DOHH2 (cell line): Measurements from ENCODE around the gene OR13J1.

Experiments used
- H3F3A ChIP-seq: fragments of 200-600 bp; sonication (generic), shearing (Covaris generic); 2 replicates; pipeline ENCODE4 v1.6.0; 2016; ENCODE audit warnings: antibody characterized with exemption, mild to moderate bottlenecking; ENCODE audit not compliant: control insufficient read depth, insufficient read depth
- H3K27ac ChIP-seq: fragments of 200-600 bp; sonication (generic); 2 replicates; pipeline ENCODE4 v1.5.1; 2014; ENCODE audit warnings: low read depth, mild to moderate bottlenecking, low read length, moderate library complexity
- H3K27me3 ChIP-seq: fragments of 200-600 bp; sonication (generic); 2 replicates; pipeline ENCODE4 v1.6.1; 2014; ENCODE audit warnings: mild to moderate bottlenecking, low read length, mixed read lengths; ENCODE audit not compliant: control insufficient read depth
- H3K36me3 ChIP-seq: fragments of 200-600 bp; sonication (generic); 2 replicates; pipeline ENCODE4 v1.6.1; 2014; ENCODE audit warnings: mild to moderate bottlenecking, low read length, moderate library complexity, mixed read lengths; ENCODE audit not compliant: control insufficient read depth
- H3K4me1 ChIP-seq: fragments of 200-600 bp; sonication (generic); 2 replicates; pipeline ENCODE4 v1.6.1; 2014; ENCODE audit warnings: mild to moderate bottlenecking, low read length, mixed read lengths; ENCODE audit not compliant: control insufficient read depth
- H3K4me2 ChIP-seq: fragments of 200-600 bp; sonication (generic); 2 replicates; pipeline ENCODE4 v1.6.0; 2014; ENCODE audit warnings: mild to moderate bottlenecking, low read length, moderate library complexity
- H3K4me3 ChIP-seq: fragments of 200-600 bp; sonication (generic); 2 replicates; pipeline ENCODE4 v1.5.1; 2014; ENCODE audit warnings: mild to moderate bottlenecking, low read length, mixed read lengths
- H3K79me2 ChIP-seq: fragments of 200-600 bp; sonication (generic); 2 replicates; pipeline ENCODE4 v1.6.1; 2014; ENCODE audit warnings: mild to moderate bottlenecking, low read length, mixed read lengths; ENCODE audit not compliant: control insufficient read depth
- H3K9me2 ChIP-seq: fragments of 200-600 bp; sonication (generic); replicated peaks from 2 replicates; pipeline ENCODE4 v1.6.1; 2014; ENCODE audit warnings: mild to moderate bottlenecking, low read length, mixed read lengths; ENCODE audit not compliant: control insufficient read depth
- H3K9me3 ChIP-seq: fragments of 200-600 bp; sonication (generic); 2 replicates; pipeline ENCODE4 v1.6.1; 2014; ENCODE audit warnings: antibody characterized with exemption, low read length, mixed read lengths; ENCODE audit not compliant: control insufficient read depth, insufficient read depth
- H4K20me1 ChIP-seq: fragments of 200-600 bp; sonication (generic); 2 replicates; pipeline ENCODE4 v1.6.0; 2014; ENCODE audit warnings: low read depth, mild to moderate bottlenecking, antibody characterized with exemption, low read length, moderate library complexity; ENCODE audit not compliant: control insufficient read depth, insufficient read depth
- EZH2phosphoT487 ChIP-seq: fragments of 200-600 bp; sonication (generic); IDR thresholded peaks from 2 replicates; pipeline ENCODE4 v1.6.1; 2017; ENCODE audit warnings: borderline replicate concordance, mild to moderate bottlenecking, antibody characterized with exemption, low read length, moderate library complexity, mixed read lengths
- TF ChIP-seq, protein P1 (sequence below): fragments of 200-600 bp; sonication (generic); IDR thresholded peaks from one replicate; pipeline ENCODE4 v1.5.1; 2014; ENCODE audit warnings: antibody characterized with exemption, mild to moderate bottlenecking, low read depth, low read length; ENCODE audit not compliant: poor library complexity, severe bottlenecking

The OR13J1 gene

DNA sequence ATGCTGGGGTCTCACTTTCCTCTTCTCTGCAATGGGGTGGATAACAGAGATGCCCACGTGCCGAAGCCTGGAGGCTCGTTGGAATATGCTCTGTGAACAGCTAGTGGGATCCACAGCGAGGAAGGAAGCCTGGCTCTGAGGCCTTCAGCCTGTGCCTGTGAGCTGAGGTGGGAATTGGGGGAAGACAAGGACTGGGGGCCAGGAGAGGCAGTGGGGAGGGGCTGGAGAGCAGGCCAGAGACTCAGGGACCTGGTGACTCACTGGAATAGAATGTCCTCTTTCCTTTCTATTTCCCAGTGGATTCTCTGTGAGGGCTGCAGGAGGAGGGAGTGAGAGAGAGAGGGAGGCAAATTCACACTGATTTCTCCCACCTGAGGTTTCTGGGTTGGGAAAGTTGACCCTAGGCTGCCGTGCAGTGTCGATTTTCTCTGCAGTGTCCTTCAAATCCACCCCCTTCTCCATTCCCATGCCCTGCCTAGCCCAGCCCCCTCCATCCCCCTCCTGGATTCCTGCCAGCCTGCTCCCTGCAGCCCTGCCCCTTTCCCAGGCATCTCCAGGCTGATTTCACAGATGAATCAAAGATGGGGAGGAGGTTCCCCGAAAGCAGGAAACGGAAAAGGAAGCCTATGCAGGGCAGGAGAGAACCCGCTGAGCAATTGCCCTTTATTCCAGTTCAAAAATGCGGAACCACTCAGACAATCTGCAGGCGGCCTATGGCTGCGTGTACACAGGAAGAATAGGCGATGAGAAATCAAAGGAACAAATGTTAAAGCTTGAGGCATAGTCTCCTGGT is 37.7 kb upstream of the OR13J1 start:
- Histone ChIP-seq H4K20me1 (no peaks in the 10 kb centered on the region), H3K4me2 (no peak overlapping the region), H3K4me1 (peaks cover 6% of the 10 kb centered on the region), H3K27ac (no peak overlapping the region), H3K36me3 (no peaks in the 10 kb centered on the region), H3F3A (no peaks in the 10 kb centered on the region), H3K79me2 (no peaks in the 10 kb centered on the region), H3K27me3 (peaks cover 21% of the 10 kb centered on the region), H3K4me3 (no peak overlapping the region), H3K9me2 (no peaks in the 10 kb centered on the region), H3K9me3 (no peaks in the 10 kb centered on the region)
- TF ChIP-seq, protein P1, sequence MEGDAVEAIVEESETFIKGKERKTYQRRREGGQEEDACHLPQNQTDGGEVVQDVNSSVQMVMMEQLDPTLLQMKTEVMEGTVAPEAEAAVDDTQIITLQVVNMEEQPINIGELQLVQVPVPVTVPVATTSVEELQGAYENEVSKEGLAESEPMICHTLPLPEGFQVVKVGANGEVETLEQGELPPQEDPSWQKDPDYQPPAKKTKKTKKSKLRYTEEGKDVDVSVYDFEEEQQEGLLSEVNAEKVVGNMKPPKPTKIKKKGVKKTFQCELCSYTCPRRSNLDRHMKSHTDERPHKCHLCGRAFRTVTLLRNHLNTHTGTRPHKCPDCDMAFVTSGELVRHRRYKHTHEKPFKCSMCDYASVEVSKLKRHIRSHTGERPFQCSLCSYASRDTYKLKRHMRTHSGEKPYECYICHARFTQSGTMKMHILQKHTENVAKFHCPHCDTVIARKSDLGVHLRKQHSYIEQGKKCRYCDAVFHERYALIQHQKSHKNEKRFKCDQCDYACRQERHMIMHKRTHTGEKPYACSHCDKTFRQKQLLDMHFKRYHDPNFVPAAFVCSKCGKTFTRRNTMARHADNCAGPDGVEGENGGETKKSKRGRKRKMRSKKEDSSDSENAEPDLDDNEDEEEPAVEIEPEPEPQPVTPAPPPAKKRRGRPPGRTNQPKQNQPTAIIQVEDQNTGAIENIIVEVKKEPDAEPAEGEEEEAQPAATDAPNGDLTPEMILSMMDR, result no peak
- TF ChIP-seq EZH2phosphoT487, result no peak

DNA sequence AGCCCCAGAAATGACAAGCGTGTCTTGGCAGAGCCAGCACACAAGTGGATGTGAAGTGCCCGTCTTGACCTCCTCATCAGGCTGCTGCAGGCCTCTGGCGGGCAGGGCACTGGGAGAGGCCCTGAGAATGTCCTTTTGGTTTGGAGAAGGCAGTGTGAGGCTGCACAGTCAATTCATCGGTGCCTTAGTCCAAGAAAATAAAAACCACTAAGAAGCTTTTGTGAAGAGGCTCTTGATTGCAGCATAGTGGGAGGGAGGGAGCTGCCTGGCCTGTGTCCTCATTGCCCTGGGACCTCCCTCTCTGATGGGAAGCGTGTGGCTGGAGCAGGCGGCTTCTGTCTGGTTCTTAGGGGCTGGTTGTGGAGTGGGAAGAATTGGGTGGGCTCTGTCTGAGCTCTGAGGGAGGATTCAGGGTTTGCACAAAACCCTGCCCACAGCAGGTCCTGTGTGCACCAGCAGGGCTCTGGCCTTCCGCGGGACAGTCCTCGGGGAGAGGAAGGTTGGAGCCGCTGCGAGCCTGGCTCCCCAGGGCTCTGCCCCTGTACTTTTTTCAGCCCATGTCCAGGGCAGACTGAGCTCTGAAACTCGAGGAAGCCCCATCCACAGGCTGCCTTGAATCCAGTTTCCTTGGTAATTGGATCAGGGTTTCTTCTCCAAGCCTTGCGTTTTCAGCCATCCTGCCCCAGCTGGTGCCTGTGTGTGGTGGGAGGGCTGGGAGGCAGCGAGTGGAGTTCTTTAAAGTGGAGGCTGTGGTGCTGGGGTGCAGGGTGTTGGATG is 36.9 kb upstream of the OR13J1 start:
- Histone ChIP-seq H3K79me2 (no peaks in the 10 kb centered on the region), H3K4me2 (no peak overlapping the region), H3F3A (no peaks in the 10 kb centered on the region), H3K27me3 (peaks cover 21% of the 10 kb centered on the region), H3K4me1 (peaks cover 6% of the 10 kb centered on the region), H4K20me1 (no peaks in the 10 kb centered on the region), H3K9me2 (no peaks in the 10 kb centered on the region), H3K36me3 (no peaks in the 10 kb centered on the region), H3K9me3 (no peaks in the 10 kb centered on the region), H3K27ac (no peak overlapping the region), H3K4me3 (no peak overlapping the region)
- no peak for TF ChIP-seq EZH2phosphoT487
- TF ChIP-seq, protein P1, result no peak

GRCh38 chr9:35905912-35906679 is 35.9 kb upstream of the OR13J1 start, which contains the start of gene HRCT1:
TSS of gene HRCT1 (plus strand) at chr9:35906202. CDS start at chr9:35906288, 86 bp downstream.
- H3K36me3 ChIP-seq, result no peaks in the 10 kb centered on the region
- no peak within 1 kb of the TSS for H3K27ac ChIP-seq
- H3K4me2 ChIP-seq, result no peak within 1 kb of the TSS
- TF ChIP-seq, protein P1, result no peak
- TF ChIP-seq EZH2phosphoT487, result no peak
- no peaks in the 10 kb centered on the region for H3K9me2 ChIP-seq
- no peaks in the 10 kb centered on the region for H3K9me3 ChIP-seq
- no peaks in the 10 kb centered on the region for H3K79me2 ChIP-seq
- peaks cover 21% of the 10 kb centered on the region for H3K27me3 ChIP-seq
- no peaks in the 10 kb centered on the region for H3F3A ChIP-seq
- H3K4me3 ChIP-seq, result no peak within 1 kb of the TSS
- no peaks in the 10 kb centered on the region for H4K20me1 ChIP-seq
- H3K4me1 ChIP-seq, result peaks cover 6% of the 10 kb centered on the region
